Epithelial cell of proximal tubule (primary cell): Measurements from ENCODE around the gene ZNF365. TPM values are rescaled to one million over a fixed set of nuclear protein-coding genes. Genes with fewer than 3 reads are reported as not detected.

Experiments
- DNase-seq: peaks from one replicate; pipeline ENCODE4 v3.0.0-alpha.2; 2011; ENCODE audit warnings: low read depth
- H3K4me3 ChIP-seq: 2 replicates; pipeline ENCODE4 v1.5.1; 2011; ENCODE audit warnings: low read depth, mild to moderate bottlenecking, low read length
- total RNA-seq: library from RNA; depleted of rRNA; stranded (reverse); fragments of >200 nt; gene quantifications from 2 replicates; pipeline ENCODE4 v1.2.3, GENCODE V29; 2015
- TF ChIP-seq, protein P1 (sequence below): conservative IDR thresholded peaks from 2 replicates; pipeline ENCODE4 v1.5.1; 2012; ENCODE audit warnings: low read depth, mild to moderate bottlenecking, low read length

ZNF365 gene
- 2.0 and 2.9 TPM in 2 replicates for total RNA-seq

DNA sequence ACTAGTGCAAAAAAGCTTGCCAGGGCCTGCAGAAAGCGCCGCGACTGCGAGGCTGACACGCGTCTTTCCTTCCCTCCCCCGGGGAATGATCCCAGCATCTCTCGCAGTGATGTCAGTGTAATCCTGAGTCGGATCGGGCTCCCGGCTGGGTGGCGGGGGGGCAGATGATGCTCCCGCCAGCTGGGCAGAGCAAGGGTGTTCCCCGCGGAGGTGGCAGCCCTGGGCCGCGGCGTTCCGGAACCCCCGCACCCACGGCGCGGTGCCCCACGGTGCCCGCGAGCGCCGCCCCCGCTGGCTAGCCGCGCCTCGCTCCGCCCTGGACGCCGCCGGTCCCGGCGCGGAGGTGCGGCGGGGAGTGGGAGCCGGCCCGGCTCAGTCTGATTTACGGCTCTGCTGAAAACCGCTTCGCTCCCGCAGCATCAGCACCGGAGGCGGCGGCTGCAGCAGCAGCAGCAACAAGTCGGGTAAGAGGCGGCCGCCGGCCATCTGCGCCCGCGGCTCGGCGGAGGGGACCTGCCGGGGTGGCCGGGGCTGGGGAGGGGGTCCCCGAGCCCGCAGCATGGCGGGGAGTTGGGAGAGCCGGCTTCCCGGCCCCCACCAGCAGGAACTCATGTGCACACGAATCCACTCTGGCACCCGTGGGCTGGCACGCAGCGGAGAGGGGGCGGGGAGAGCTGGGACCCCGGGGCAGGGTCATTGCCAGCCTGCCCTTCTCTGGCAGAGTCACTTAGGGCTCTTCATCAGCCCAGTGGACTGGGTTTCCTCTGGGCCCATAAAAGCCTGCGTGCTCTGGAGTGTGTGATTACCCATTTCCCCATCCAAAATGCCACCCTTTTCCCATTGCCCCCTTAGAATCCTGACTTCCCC is at the start of gene ZNF365:
ZNF365 (plus strand) TSS at position 375 of the 867 bp plus-strand sequence. CDS start 1,825 bp downstream, outside the sequence.
- DNase-seq, result no peak
- TF ChIP-seq, protein P1, sequence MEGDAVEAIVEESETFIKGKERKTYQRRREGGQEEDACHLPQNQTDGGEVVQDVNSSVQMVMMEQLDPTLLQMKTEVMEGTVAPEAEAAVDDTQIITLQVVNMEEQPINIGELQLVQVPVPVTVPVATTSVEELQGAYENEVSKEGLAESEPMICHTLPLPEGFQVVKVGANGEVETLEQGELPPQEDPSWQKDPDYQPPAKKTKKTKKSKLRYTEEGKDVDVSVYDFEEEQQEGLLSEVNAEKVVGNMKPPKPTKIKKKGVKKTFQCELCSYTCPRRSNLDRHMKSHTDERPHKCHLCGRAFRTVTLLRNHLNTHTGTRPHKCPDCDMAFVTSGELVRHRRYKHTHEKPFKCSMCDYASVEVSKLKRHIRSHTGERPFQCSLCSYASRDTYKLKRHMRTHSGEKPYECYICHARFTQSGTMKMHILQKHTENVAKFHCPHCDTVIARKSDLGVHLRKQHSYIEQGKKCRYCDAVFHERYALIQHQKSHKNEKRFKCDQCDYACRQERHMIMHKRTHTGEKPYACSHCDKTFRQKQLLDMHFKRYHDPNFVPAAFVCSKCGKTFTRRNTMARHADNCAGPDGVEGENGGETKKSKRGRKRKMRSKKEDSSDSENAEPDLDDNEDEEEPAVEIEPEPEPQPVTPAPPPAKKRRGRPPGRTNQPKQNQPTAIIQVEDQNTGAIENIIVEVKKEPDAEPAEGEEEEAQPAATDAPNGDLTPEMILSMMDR, result no peak
- H3K4me3 ChIP-seq, result peak within 1 kb of the TSS; percentile 64

GRCh38 chr10:62326176-62326575 is 48.0 kb upstream of the ZNF365 start:
- no peak for DNase-seq
- no peak overlapping the region for H3K4me3 ChIP-seq
- TF ChIP-seq, protein P1, result no peak

GRCh38 chr10:62327885-62328284 is 46.3 kb upstream of the ZNF365 start:
- TF ChIP-seq, protein P1, result no peak
- no peak overlapping the region for H3K4me3 ChIP-seq
- no peak for DNase-seq

GRCh38 chr10:62330213-62330612 is 44.0 kb upstream of the ZNF365 start:
- TF ChIP-seq, protein P1, result no peak
- H3K4me3 ChIP-seq, result no peak overlapping the region
- DNase-seq, result no peak

- DNase-seq, result no peak
- no peak overlapping the region for H3K4me3 ChIP-seq
- TF ChIP-seq, protein P1, result no peak
Measured at GRCh38 chr10:62332406-62332805, 41.8 kb upstream of the ZNF365 start.

GRCh38 chr10:62333135-62333889 is 40.9 kb upstream of the ZNF365 start:
- TF ChIP-seq, protein P1, result no peak
- no peak overlapping the region for H3K4me3 ChIP-seq
- no peak for DNase-seq
